B cell (primary cell): ENCODE data around the gene STK17A. TPM values are rescaled to one million over a fixed set of nuclear protein-coding genes. Genes with fewer than 3 reads are reported as not detected.

Experiments
- ATAC-seq: fragments of 200-7000 bp; cut with Tn5 transposase; one replicate; pipeline ENCODE4 v1.10.0; 2021; ENCODE audit warnings: low read depth, mild to moderate bottlenecking, moderate number of reproducible peaks, moderate library complexity
- CTCF ChIA-PET: fragments of 350-600 bp; sonication (Branson Sonifier 250); formaldehyde crosslinking; loops from one replicate; lab custom pipeline; 2021; ENCODE audit warnings: antibody characterized with exemption, inconsistent platforms; lab: Charles Lee
- POLR2A ChIA-PET: fragments of 350-600 bp; sonication (Branson Sonifier 250); formaldehyde crosslinking; loops from one replicate; lab custom pipeline; 2021; ENCODE audit warnings: antibody characterized with exemption; lab: Charles Lee
- DNase-seq: peaks from one replicate; pipeline ENCODE4 v3.0.0; 2013
- H2AFZ ChIP-seq: 2 replicates; pipeline ENCODE4 v1.6.1; 2012; ENCODE audit warnings: mild to moderate bottlenecking, low read depth, low read length; ENCODE audit not compliant: insufficient read depth, poor library complexity, severe bottlenecking
- H3K27ac ChIP-seq, 2 donors: 1 replicate in 1 of 2; 2 replicates in 1 of 2; pipeline ENCODE4 v1.5.1; 2012 to 2013; ENCODE audit warnings: low read length in 2 of 2, mild to moderate bottlenecking in 2 of 2, moderate library complexity in 1 of 2
- H3K27me3 ChIP-seq, 4 experiments: fragments of 200-600 bp in 1 of 4; sonication (generic) in 1 of 4; replicated peaks in 1 of 4; 1 replicate in 2 of 4; 2 replicates in 2 of 4; pipeline versions ENCODE4 v1.6.1 to v1.7.0; 2013 to 2016; ENCODE audit warnings: low read length in 3 of 4, mild to moderate bottlenecking in 2 of 4, mixed read lengths in 1 of 4, moderate library complexity in 1 of 4; ENCODE audit not compliant: insufficient read depth in 4 of 4, control insufficient read depth in 3 of 4; ENCODE audit errors: control extremely low read depth in 1 of 4
- H3K36me3 ChIP-seq, 2 experiments: replicated peaks in 1 of 2; 1 replicate in 1 of 2; 2 replicates in 1 of 2; pipeline versions ENCODE4 v1.6.1 to v1.7.1; 2013; ENCODE audit warnings: low read length in 1 of 2; ENCODE audit not compliant: insufficient read depth in 2 of 2, control insufficient read depth in 1 of 2; ENCODE audit errors: control extremely low read depth in 1 of 2, extremely low read depth in 1 of 2
- H3K4me1 ChIP-seq, 2 donors: fragments of 200-600 bp in 1 of 2; sonication (generic) in 1 of 2; 1 replicate in 1 of 2; 2 replicates in 1 of 2; pipeline versions ENCODE4 v1.5.1 to v1.6.1; 2013 to 2017; ENCODE audit warnings: low read length in 2 of 2; ENCODE audit not compliant: control insufficient read depth in 2 of 2, insufficient read depth in 2 of 2
- H3K4me2 ChIP-seq: replicated peaks from 2 replicates; pipeline ENCODE3; 2012; ENCODE audit warnings: mild to moderate bottlenecking, low read depth, low read length; ENCODE audit not compliant: poor library complexity, severe bottlenecking
- H3K4me3 ChIP-seq, 5 experiments: fragments of 200-600 bp in 1 of 5; sonication (generic) in 1 of 5; 1 replicate in 3 of 5; 2 replicates in 2 of 5; pipeline versions ENCODE4 v1.5.1 to v1.7.0; 2011 to 2016; ENCODE audit warnings: low read length in 4 of 5, mild to moderate bottlenecking in 4 of 5, low read depth in 2 of 5, control low read depth in 1 of 5, moderate library complexity in 1 of 5; ENCODE audit not compliant: insufficient read depth in 1 of 5; ENCODE audit errors: control extremely low read depth in 1 of 5, extremely low read depth in 1 of 5
- H3K79me2 ChIP-seq: fragments of 200-600 bp; sonication (generic); one replicate; pipeline ENCODE4 v1.6.0; 2016; ENCODE audit warnings: low read length; ENCODE audit not compliant: control insufficient read depth, insufficient read depth
- H3K9ac ChIP-seq: fragments of 200-600 bp; sonication (generic); 2 replicates; pipeline ENCODE4 v1.6.1; 2017; ENCODE audit warnings: mild to moderate bottlenecking, low read length, moderate library complexity
- H3K9me3 ChIP-seq, 3 donors: one replicate each; pipeline versions ENCODE4 v1.6.1 to v1.7.1; 2013; ENCODE audit warnings: low read length in 2 of 3; ENCODE audit not compliant: control insufficient read depth in 2 of 3, insufficient read depth in 1 of 3; ENCODE audit errors: control extremely low read depth in 1 of 3
- H4K20me1 ChIP-seq: 2 replicates; pipeline ENCODE4 v1.6.0; 2012; ENCODE audit warnings: mild to moderate bottlenecking, low read length; ENCODE audit not compliant: insufficient read depth, control insufficient read depth, poor library complexity, severe bottlenecking
- H3K27ac Mint-ChIP-seq: one replicate; pipeline ENCODE4 v1.8.0; 2021; ENCODE audit warnings: mixed read lengths
- H3K27me3 Mint-ChIP-seq: one replicate; pipeline ENCODE4 v1.8.0; 2021; ENCODE audit warnings: mixed read lengths
- H3K4me1 Mint-ChIP-seq: one replicate; pipeline ENCODE4 v1.8.0; 2021; ENCODE audit warnings: mixed read lengths
- H3K4me3 Mint-ChIP-seq: one replicate; pipeline ENCODE4 v1.8.0; 2021; ENCODE audit warnings: mixed read lengths
- H3K9me3 Mint-ChIP-seq: one replicate; pipeline ENCODE4 v1.8.0; 2022; ENCODE audit warnings: mixed read lengths; ENCODE audit not compliant: insufficient read depth
- EZH2 ChIP-seq: IDR thresholded peaks from 2 replicates; pipeline ENCODE4 v1.6.1; 2012; ENCODE audit warnings: borderline replicate concordance, low read depth, mild to moderate bottlenecking, moderate library complexity, low read length; ENCODE audit not compliant: insufficient read depth, poor library complexity, severe bottlenecking
- WGBS: methylation state at CpG from one replicate; pipeline ENCODE4 v1.1.5; 2013; ENCODE audit warnings: missing lambda C conversion rate; ENCODE audit not compliant: insufficient coverage; 5-methylcytosine and 5-hydroxymethylcytosine counted together
- intact Hi-C: fragments of 100-400 bp; cut with micrococcal nuclease; formaldehyde crosslinking; loops from one replicate; pipeline ENCODE4 v1.10.0; 2022
- polyA plus RNA-seq: library from polyadenylated mRNA; depleted of rRNA; stranded (reverse); fragments of >200 nt; gene quantifications from 2 replicates; pipeline ENCODE4 v1.2.3, GENCODE V29; 2012
- total RNA-seq, 2 donors: library from RNA; stranded (reverse); fragments of 120-200 nt in 1 of 2; gene quantifications; 1 replicate in 1 of 2; 2 replicates in 1 of 2; pipeline versions ENCODE4 v1.2.3 to v1.2.4, GENCODE V29; 2013 to 2022
- TF ChIP-seq, protein P1 (sequence below): fragments of 200-600 bp; IDR thresholded peaks from one replicate; pipeline ENCODE4 v1.8.0; 2022; ENCODE audit warnings: antibody characterized with exemption, mild to moderate bottlenecking

STK17A gene
- total and polyA plus RNA-seq, 2 donors (not counting 1 experiment from before 2014, with no cell fraction given): 72.8 to 111 TPM

DNA sequence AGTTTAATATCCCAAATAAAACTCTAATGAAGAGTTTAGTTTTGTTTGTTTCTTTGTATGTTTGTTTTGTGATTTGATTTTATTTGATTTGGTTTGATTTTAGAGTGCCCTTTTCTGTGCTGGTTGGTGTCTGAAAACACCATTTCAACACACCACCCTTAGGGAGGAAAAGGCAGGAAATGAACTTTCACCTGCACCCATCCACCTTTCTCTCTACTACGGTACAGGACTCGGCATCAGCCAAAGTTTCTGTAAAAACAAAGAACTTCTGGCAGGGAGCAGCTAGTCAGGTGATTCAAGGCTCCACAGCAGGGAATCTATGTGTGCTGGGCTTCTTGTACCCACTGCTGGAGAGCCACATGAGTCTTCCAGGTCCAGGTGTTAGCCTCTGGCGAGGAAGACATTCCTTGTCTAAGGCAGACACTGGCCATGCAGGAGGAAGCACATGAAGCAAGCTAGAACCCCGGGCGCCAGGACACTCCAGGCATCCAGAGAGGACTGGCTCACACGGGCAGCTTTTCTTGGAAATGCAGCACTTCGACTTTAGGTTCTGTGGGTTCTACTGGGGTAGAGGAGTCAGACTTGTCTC lies 22.1 kb upstream of the STK17A start:
- H3K4me1 Mint-ChIP-seq: no peaks in the 10 kb centered on the region

GRCh38 chr7:43562383-43562782 lies 20.5 kb upstream of the STK17A start:
- Mint-ChIP-seq H3K27me3 (peaks cover 42% of the 10 kb centered on the region), H3K9me3 (no peaks in the 10 kb centered on the region), H3K4me3 (no peak overlapping the region), H3K27ac (no peak overlapping the region), H3K4me1 (no peaks in the 10 kb centered on the region)
- intact Hi-C loops: no loop called here
- no peak overlapping the region for H3K4me3 ChIP-seq
- H3K79me2 ChIP-seq: no peaks in the 10 kb centered on the region
- no peak overlapping the region for H3K9ac ChIP-seq
- DNase-seq: no peak
- H3K9me3 ChIP-seq: no peaks in the 10 kb centered on the region
- TF ChIP-seq, protein P1, sequence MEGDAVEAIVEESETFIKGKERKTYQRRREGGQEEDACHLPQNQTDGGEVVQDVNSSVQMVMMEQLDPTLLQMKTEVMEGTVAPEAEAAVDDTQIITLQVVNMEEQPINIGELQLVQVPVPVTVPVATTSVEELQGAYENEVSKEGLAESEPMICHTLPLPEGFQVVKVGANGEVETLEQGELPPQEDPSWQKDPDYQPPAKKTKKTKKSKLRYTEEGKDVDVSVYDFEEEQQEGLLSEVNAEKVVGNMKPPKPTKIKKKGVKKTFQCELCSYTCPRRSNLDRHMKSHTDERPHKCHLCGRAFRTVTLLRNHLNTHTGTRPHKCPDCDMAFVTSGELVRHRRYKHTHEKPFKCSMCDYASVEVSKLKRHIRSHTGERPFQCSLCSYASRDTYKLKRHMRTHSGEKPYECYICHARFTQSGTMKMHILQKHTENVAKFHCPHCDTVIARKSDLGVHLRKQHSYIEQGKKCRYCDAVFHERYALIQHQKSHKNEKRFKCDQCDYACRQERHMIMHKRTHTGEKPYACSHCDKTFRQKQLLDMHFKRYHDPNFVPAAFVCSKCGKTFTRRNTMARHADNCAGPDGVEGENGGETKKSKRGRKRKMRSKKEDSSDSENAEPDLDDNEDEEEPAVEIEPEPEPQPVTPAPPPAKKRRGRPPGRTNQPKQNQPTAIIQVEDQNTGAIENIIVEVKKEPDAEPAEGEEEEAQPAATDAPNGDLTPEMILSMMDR: no peak
- TF ChIP-seq EZH2: no peak
- H2AFZ ChIP-seq: no peak overlapping the region
- H3K27ac ChIP-seq: no peak overlapping the region
- ChIA-PET CTCF (interaction anchor here (0.6 to 1.0 kb wide), 2 partner anchors 106 to 277 kb away, joined by 3 read pairs; no protein-coding TSS in a partner anchor), POLR2A (no interaction called here)
- peaks cover 0 to 12% (median 6%) of the 10 kb centered on the region in 4 experiments for H3K27me3 ChIP-seq
- H3K36me3 ChIP-seq: no peaks in the 10 kb centered on the region
- no peak for ATAC-seq
- H4K20me1 ChIP-seq: no peaks in the 10 kb centered on the region
- H3K4me1 ChIP-seq: no peaks in the 10 kb centered on the region
- no peak overlapping the region for H3K4me2 ChIP-seq
- no CpG with 5 or more reads among the region's 3 CpGs for WGBS

More for the DNA sequence above, 22.1 kb upstream of the STK17A start:
- ChIA-PET CTCF (no interaction called here), POLR2A (no interaction called here)
- Histone ChIP-seq H4K20me1 (no peaks in the 10 kb centered on the region), H3K27ac (no peak overlapping the region), H2AFZ (no peak overlapping the region), H3K9me3 (no peaks in the 10 kb centered on the region), H3K36me3 (no peaks in the 10 kb centered on the region), H3K9ac (no peak overlapping the region), H3K27me3 (peaks cover 0 to 12% (median 6%) of the 10 kb centered on the region in 4 experiments), H3K79me2 (no peaks in the 10 kb centered on the region), H3K4me3 (no peak overlapping the region), H3K4me2 (no peak overlapping the region), H3K4me1 (no peaks in the 10 kb centered on the region)
- H3K27ac Mint-ChIP-seq: no peak overlapping the region
- no peak overlapping the region for H3K4me3 Mint-ChIP-seq
- no peak for TF ChIP-seq EZH2
- TF ChIP-seq, protein P1: no peak
- no peak for DNase-seq
- intact Hi-C loops: no loop called here
- WGBS: 99% methylated on average over 5 of the region's 7 CpGs
- peaks cover 48% of the 10 kb centered on the region for H3K27me3 Mint-ChIP-seq
- ATAC-seq: no peak
- no peaks in the 10 kb centered on the region for H3K9me3 Mint-ChIP-seq
